Parathyroid adenoma (tissue), 2 donors: ENCODE results near the gene LARP4B.

Source experiments
- H2AFZ ChIP-seq: fragments of 300-600 bp; sonication (generic); one replicate; pipeline ENCODE4 v1.7.0; 2017; ENCODE audit warnings: antibody characterized with exemption, mild to moderate bottlenecking
- H3K27ac ChIP-seq: fragments of 300-600 bp; sonication (generic); one replicate; pipeline ENCODE4 v1.7.0; 2017
- H3K27me3 ChIP-seq: fragments of 300-600 bp; sonication (generic); one replicate; pipeline ENCODE4 v1.7.0; 2017; ENCODE audit warnings: low read length; ENCODE audit not compliant: control insufficient read depth, insufficient read depth
- H3K36me3 ChIP-seq: fragments of 300-600 bp; sonication (generic); one replicate; pipeline ENCODE4 v1.7.0; 2017; ENCODE audit warnings: low read length; ENCODE audit not compliant: control insufficient read depth, insufficient read depth
- H3K4me1 ChIP-seq: fragments of 300-600 bp; sonication (generic); one replicate; pipeline ENCODE4 v1.7.0; 2017; ENCODE audit warnings: control low read depth
- H3K4me2 ChIP-seq: fragments of 300-600 bp; sonication (generic); one replicate; pipeline ENCODE4 v1.7.0; 2017; ENCODE audit warnings: low read length
- H3K4me3 ChIP-seq: fragments of 300-600 bp; sonication (generic); one replicate; pipeline ENCODE4 v1.7.0; 2017; ENCODE audit warnings: low read depth, low read length
- H3K79me2 ChIP-seq: fragments of 300-600 bp; sonication (generic); one replicate; pipeline ENCODE4 v1.7.0; 2017; ENCODE audit warnings: control low read depth
- H3K9ac ChIP-seq: fragments of 300-600 bp; sonication (generic); one replicate; pipeline ENCODE4 v1.7.0; 2017; ENCODE audit warnings: mild to moderate bottlenecking
- H3K9me3 ChIP-seq: fragments of 300-600 bp; sonication (generic); one replicate; pipeline ENCODE4 v1.7.0; 2017; ENCODE audit warnings: low read length; ENCODE audit not compliant: control insufficient read depth
- TF ChIP-seq, protein P1 (sequence below): fragments of 300-600 bp; sonication (generic); IDR thresholded peaks from one replicate; pipeline ENCODE4 v1.7.0; 2017; ENCODE audit warnings: antibody characterized with exemption, mild to moderate bottlenecking
- donor health status: primary hyperparathyroidism.

LARP4B gene

DNA sequence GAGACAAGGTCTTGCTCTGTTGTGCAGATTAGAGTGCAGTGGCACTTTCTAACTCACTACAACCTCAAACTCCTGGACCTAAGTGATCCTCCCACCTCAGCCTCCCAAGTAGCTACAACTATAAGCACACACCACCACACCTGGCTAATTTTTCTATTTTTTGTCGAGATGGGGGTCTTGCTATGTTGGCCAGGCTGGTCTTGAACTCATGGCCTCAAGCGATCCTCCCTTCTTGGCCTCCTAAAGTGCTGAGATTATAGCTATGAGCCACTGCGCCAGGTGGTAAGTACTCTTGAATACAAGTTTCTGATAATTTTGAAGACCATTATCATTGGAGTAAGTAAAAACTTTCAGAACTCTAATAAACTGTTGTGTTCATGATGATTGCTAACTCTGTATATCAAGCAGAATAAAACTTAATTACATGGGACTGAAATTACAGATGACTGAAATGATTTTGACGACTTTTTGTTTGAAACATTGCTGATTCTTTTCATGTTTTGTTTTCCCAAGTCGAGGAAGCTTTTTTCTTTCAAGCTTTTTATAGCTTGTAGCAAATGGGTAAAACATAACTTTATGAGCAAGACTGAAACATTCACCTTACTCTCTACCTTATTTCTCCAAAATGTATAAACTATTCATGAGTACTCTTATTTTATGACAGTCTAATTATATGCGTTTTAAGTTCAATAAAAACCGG, 14.6 kb downstream of the LARP4B start:
- H3K27ac ChIP-seq: no peak overlapping the region
- peaks cover 66% of the 10 kb centered on the region for H3K79me2 ChIP-seq
- TF ChIP-seq, protein P1, sequence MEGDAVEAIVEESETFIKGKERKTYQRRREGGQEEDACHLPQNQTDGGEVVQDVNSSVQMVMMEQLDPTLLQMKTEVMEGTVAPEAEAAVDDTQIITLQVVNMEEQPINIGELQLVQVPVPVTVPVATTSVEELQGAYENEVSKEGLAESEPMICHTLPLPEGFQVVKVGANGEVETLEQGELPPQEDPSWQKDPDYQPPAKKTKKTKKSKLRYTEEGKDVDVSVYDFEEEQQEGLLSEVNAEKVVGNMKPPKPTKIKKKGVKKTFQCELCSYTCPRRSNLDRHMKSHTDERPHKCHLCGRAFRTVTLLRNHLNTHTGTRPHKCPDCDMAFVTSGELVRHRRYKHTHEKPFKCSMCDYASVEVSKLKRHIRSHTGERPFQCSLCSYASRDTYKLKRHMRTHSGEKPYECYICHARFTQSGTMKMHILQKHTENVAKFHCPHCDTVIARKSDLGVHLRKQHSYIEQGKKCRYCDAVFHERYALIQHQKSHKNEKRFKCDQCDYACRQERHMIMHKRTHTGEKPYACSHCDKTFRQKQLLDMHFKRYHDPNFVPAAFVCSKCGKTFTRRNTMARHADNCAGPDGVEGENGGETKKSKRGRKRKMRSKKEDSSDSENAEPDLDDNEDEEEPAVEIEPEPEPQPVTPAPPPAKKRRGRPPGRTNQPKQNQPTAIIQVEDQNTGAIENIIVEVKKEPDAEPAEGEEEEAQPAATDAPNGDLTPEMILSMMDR: no peak
- no peaks in the 10 kb centered on the region for H3K9me3 ChIP-seq
- H2AFZ ChIP-seq: no peak overlapping the region
- H3K4me1 ChIP-seq: no peaks in the 10 kb centered on the region
- H3K4me3 ChIP-seq: no peak overlapping the region
- H3K27me3 ChIP-seq: no peaks in the 10 kb centered on the region
- H3K36me3 ChIP-seq: no peaks in the 10 kb centered on the region
- H3K9ac ChIP-seq: no peak overlapping the region
- no peak overlapping the region for H3K4me2 ChIP-seq

DNA sequence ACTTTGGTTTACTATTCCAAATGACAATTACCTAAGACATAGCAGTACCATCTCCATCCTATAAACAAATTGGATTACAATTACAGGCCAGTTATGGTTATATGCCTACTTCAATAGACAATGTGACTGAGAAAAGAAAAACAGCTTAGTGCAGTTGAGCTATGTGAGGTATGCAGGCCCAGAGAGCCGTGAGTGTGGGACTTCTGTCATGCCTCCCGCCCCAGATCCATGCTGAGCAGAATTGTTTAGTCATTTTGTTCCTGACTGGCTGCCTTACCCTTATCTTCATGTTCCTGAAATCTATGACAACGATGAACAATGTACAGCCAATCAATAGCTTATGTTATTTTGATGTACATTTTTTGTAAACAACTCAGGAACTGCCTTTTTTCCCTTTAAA, 21.7 kb downstream of the LARP4B start:
- Histone ChIP-seq H3K27ac (no peak overlapping the region), H3K27me3 (no peaks in the 10 kb centered on the region), H3K36me3 (no peaks in the 10 kb centered on the region), H3K4me1 (peaks cover 12% of the 10 kb centered on the region), H3K9me3 (no peaks in the 10 kb centered on the region), H2AFZ (no peak overlapping the region), H3K79me2 (peaks cover 57% of the 10 kb centered on the region), H3K4me2 (no peak overlapping the region), H3K4me3 (no peak overlapping the region), H3K9ac (no peak overlapping the region)
- TF ChIP-seq, protein P1: no peak

DNA sequence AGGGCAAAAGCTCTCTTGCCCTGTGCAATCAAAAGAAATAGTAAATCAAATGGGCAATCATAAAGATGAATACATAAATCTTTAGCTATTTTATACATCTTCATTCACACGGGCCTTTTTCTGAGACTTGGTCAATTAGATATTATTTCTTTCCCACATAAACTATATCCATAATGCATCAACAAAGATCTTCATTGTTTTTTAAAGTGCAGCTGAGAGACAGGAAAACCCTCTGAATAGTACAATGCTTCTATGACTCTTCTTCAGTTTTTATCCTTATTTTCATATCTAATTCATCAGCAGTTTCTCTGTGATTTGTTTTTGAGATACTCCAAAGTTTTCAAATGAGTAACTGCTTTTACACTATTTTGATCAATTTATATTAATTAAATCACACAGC, 25.5 kb downstream of the LARP4B start:
- Histone ChIP-seq H3K9ac (no peak overlapping the region), H2AFZ (no peak overlapping the region), H3K4me2 (no peak overlapping the region), H3K79me2 (peaks cover 62% of the 10 kb centered on the region), H3K4me1 (peaks cover 12% of the 10 kb centered on the region), H3K9me3 (no peaks in the 10 kb centered on the region), H3K27me3 (no peaks in the 10 kb centered on the region), H3K4me3 (no peak overlapping the region), H3K36me3 (no peaks in the 10 kb centered on the region), H3K27ac (no peak overlapping the region)
- TF ChIP-seq, protein P1: no peak

DNA sequence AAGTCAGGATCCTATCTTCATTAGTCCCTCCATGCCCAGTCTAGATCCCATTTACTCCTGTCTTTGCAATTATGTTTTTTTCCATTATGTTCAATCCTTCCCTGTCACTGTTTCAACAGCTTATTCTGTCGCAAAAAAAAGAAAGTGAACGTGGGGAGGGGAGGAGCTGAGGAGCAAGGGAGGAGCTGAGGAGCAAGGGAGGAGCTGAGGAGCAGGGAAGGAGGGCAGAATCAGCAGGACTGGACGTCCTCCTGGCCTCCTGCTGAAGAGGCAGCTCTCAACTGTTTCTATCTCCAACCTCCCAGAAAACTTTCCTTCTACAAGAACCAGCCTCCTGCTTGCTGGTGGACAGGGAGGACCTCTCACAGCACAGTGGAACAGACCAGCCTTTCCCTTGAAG, 26.0 kb downstream of the LARP4B start:
- TF ChIP-seq, protein P1: no peak
- H3K4me3 ChIP-seq: no peak overlapping the region
- no peaks in the 10 kb centered on the region for H3K36me3 ChIP-seq

DNA sequence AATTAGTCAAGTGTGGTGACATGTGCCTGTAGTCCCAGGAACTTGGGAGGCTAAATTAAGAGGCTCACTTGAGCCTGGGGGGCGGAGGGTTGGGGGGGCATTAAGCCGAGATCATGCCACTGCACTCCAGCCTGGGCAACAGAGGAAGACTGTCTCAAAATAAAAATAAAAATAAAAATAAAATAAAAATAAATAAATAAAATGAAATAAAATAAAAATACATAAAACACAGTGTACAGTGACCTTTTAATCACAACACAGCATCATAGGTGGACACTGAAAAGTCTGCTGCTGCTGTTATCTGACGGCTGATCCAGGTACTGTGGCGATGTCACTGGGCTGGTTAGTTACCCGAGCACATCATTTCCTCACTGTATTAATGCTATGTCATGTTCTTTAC, 27.1 kb downstream of the LARP4B start:
- Histone ChIP-seq H3K36me3 (no peaks in the 10 kb centered on the region), H3K4me2 (no peak overlapping the region), H3K9me3 (no peaks in the 10 kb centered on the region), H2AFZ (no peak overlapping the region), H3K4me1 (peaks cover 12% of the 10 kb centered on the region), H3K9ac (no peak overlapping the region), H3K27ac (no peak overlapping the region), H3K27me3 (no peaks in the 10 kb centered on the region), H3K79me2 (peaks cover 62% of the 10 kb centered on the region), H3K4me3 (no peak overlapping the region)
- TF ChIP-seq, protein P1: no peak

More for the DNA sequence above, 26.0 kb downstream of the LARP4B start:
- no peak overlapping the region for H3K4me2 ChIP-seq
- H3K27ac ChIP-seq: no peak overlapping the region
- H3K79me2 ChIP-seq: peaks cover 59% of the 10 kb centered on the region
- H2AFZ ChIP-seq: no peak overlapping the region
- H3K27me3 ChIP-seq: no peaks in the 10 kb centered on the region
- no peak overlapping the region for H3K9ac ChIP-seq
- H3K4me1 ChIP-seq: peaks cover 12% of the 10 kb centered on the region
- no peaks in the 10 kb centered on the region for H3K9me3 ChIP-seq
